GM10266 (cell line): ENCODE data around the gene ZNRF3.

Source experiments
- DNase-seq: peaks from one replicate; pipeline ENCODE4 v3.0.0; 2012; ENCODE audit errors: extremely low spot score
- TF ChIP-seq, protein P1 (sequence below): IDR thresholded peaks from 2 replicates; pipeline ENCODE4 v1.5.1; 2012; ENCODE audit warnings: mild to moderate bottlenecking, low read depth; ENCODE audit not compliant: control insufficient read depth, insufficient read depth; ENCODE audit errors: missing control alignments

The ZNRF3 gene

DNA sequence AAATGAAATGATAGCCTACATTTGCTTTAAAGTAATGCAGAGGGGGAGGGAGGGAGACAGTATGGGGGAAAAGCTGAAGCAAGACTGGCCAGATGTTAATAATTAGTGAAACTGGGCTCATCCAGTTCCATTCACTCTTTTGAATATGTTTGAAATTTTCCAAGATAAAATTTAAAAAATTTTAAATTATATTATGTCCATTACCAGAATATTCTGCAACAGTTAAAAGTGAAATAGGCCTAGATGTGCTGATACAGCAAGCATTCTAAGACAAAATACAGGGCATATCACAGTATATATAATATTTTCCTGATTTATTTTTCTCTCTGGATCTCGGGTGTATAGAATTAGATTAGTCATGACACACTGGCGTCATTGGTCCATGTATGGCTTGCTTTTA lies 13.6 kb upstream of the ZNRF3 start:
- no peak for DNase-seq
- TF ChIP-seq, protein P1, sequence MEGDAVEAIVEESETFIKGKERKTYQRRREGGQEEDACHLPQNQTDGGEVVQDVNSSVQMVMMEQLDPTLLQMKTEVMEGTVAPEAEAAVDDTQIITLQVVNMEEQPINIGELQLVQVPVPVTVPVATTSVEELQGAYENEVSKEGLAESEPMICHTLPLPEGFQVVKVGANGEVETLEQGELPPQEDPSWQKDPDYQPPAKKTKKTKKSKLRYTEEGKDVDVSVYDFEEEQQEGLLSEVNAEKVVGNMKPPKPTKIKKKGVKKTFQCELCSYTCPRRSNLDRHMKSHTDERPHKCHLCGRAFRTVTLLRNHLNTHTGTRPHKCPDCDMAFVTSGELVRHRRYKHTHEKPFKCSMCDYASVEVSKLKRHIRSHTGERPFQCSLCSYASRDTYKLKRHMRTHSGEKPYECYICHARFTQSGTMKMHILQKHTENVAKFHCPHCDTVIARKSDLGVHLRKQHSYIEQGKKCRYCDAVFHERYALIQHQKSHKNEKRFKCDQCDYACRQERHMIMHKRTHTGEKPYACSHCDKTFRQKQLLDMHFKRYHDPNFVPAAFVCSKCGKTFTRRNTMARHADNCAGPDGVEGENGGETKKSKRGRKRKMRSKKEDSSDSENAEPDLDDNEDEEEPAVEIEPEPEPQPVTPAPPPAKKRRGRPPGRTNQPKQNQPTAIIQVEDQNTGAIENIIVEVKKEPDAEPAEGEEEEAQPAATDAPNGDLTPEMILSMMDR, result no peak

DNA sequence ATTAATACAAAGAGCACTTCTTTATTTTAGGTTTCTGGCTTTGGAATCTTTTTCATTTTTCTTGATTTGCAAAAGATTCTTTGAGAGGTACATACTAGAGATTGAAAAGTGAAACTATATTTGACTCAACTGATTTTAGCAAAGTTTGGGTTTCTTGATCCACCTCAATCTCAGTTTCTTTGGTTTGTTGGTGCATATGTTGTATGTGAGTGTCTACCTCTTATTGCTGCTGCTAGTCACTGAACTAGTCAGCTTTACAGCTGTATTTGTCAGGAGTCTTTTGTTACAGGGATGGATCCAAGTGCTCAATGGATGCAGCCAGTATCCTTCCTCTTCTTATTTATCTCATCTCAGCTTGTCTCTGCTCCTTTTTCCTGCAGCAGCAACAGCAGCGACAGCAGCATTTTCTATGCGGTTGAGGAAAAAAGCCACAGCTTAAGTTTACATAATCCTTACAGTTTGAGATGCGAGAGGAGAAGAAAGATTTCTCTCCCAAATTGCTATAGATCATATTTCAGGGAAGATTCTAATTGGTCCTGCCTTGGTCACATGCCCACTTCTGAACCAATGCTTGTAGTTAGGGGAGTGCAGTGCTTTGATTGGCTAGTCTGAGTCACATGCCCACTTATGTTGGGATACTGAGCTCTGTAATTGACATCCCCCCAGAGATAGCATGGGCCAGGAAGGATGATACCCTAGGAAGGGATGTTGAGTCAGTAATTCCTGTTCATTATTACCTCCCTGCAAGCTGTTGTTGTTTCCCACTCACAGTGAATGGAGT lies 10.0 kb upstream of the ZNRF3 start:
- TF ChIP-seq, protein P1, result no peak
- DNase-seq, result no peak

DNA sequence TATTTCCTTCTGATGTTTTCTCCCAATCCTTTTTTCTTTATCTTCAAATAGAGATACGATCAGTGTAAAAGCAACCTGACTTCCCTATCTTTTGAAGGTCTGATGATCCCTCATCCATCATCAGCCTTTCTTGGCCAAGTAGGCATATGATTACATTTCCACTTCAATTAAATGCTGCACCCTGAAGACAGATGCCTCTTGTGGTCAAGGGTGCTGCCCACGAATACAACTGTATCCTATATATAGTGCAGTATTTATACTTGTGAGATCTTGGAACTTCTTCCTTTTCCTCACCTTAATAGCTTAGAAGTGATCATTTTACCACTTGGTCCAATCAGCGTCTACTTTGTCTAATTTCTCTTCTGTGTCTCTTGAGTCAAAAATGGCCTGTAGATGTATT lies 9.3 kb upstream of the ZNRF3 start:
- TF ChIP-seq, protein P1, result no peak
- DNase-seq, result no peak

DNA sequence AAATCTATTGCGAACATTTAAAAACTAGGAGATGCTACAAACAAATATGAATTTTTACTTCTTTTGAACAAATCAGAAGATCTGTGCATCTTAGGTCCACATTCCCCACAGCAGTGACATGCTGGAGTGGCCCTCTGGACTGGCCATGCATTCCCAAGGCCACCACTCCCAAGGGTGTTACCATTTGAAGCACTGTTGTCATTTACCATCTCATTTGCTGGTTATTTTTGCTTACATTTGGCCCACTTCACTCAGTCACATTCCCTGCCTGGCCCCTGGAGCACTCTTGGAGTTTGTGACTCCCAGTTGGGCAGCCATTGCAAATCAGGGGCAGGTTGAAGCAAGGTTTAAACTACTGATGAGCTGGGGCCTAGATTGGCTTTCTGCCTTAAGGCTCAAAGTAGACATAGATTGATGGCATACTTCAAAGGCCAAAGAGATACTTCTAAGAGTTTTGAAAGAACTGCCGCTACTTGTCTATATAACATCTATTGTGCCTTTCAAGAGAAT lies 8.5 kb upstream of the ZNRF3 start:
- no peak for DNase-seq
- TF ChIP-seq, protein P1, result no peak

DNA sequence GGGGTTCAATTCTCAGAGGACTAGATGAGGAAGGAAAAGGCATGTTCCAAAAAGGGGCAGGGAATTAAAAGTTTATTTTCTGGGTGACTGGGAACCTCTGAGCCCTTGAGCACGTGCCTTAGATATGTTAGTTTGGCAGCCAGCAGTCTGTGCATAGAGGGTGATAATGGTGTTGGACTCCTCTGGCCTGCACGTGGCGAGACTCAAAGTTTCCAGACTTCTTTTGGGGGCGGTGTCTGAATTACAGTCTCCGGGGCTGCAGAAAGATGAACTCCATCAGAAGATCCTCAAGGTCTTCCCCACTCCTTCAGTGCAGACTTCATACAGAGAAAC lies 861 bp upstream of the ZNRF3 start:
- DNase-seq, result no peak

DNA sequence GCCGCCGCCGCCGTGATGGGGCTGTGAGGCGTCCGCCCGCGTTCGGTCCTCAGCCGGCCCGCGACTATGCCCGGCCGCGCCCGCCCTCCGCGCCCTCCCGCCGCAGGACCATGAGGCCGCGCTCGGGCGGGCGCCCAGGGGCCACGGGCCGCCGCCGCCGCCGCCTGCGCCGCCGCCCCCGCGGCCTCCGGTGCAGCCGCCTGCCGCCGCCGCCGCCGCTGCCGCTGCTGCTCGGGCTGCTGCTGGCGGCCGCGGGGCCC lies 215 bp downstream of the ZNRF3 start:
- TF ChIP-seq, protein P1, result no peak
- peak; percentile 41 for DNase-seq

More for the DNA sequence above, 861 bp upstream of the ZNRF3 start:
- TF ChIP-seq, protein P1, result no peak

DNA sequence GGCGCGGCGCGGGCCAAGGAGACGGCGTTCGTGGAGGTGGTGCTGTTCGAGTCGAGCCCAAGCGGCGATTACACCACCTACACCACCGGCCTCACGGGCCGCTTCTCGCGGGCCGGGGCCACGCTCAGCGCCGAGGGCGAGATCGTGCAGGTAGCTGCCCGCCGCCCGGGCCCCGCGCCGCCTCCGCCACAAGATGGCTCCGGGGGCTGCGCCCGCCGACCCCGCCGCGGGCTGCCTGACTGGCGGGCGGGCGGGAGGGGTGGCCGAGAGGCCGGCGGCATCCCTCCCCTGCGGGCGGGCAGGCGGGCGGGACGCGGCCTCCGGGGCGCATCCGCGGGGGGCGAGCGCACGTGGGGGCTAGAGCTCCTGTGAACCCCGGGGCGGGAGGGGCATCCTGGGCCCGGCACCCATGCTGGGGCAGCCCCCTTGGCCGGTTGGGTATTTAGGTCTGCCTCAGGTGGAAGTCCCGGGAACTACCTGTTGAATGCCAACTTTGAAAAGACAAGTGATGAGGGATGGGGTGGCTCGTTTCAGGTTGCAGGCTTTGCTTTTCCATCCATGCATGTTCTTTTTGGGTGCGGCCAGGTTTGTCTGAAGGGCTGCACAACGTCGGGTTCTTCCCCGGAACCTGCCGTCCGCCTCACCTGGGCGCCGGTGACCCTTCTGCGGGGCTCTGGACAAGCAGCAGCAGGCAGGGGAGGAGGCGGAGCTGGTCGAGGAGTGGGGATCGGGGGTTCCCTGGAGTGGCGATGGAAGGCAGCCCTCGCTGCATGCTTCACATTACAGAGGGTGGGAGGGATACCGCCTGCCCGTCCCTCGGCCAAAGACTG lies 760 bp downstream of the ZNRF3 start:
- TF ChIP-seq, protein P1, result no peak
- peak; percentile 44 for DNase-seq
